GM12878 (cell line): ENCODE measurements around the gene BSCL2. TPM values are rescaled to one million over a fixed set of nuclear protein-coding genes. Genes with fewer than 3 reads are reported as not detected.

ENCODE experiments used
- EP300 ChIP-seq, 2 experiments: fragments of 150-350 bp in 1 of 2; IDR thresholded peaks; 2 replicates each; pipeline ENCODE4 v1.6.1; 2011 to 2012; ENCODE audit warnings: low read depth in 2 of 2, low read length in 2 of 2, borderline replicate concordance in 1 of 2, improper control_type of control experiment in 1 of 2, inconsistent platforms in 1 of 2; ENCODE audit not compliant: control insufficient read depth in 1 of 2
- FOS ChIP-seq: IDR thresholded peaks from 3 replicates; pipeline ENCODE4 v1.6.1; 2011; ENCODE audit warnings: borderline replicate concordance; ENCODE audit not compliant: insufficient read length; ENCODE audit errors: extremely low read depth
- FOXK2 ChIP-seq: fragments of 450-650 bp; IDR thresholded peaks from 2 replicates; pipeline ENCODE4 v1.6.1; 2017; ENCODE audit warnings: mild to moderate bottlenecking, moderate library complexity
- HCFC1 ChIP-seq: fragments of 150-350 bp; IDR thresholded peaks from 2 replicates; pipeline ENCODE4 v1.6.1; 2014; ENCODE audit warnings: low read length
- MXI1 ChIP-seq: fragments of 150-350 bp; IDR thresholded peaks from 2 replicates; pipeline ENCODE4 v1.6.1; 2011; ENCODE audit warnings: low read depth, mild to moderate bottlenecking, inconsistent platforms, low read length, improper control_type of control experiment
- NFIC ChIP-seq: IDR thresholded peaks from 2 replicates; pipeline ENCODE4 v1.6.1; 2012; ENCODE audit warnings: low read depth, mild to moderate bottlenecking, inconsistent platforms, low read length, moderate library complexity
- PKNOX1 ChIP-seq: fragments of 450-650 bp; IDR thresholded peaks from 2 replicates; pipeline ENCODE4 v1.6.1; 2016; ENCODE audit warnings: mild to moderate bottlenecking
- RFX5 ChIP-seq: IDR thresholded peaks from 2 replicates; pipeline ENCODE4 v1.6.1; 2011; ENCODE audit warnings: low read depth, low read length, improper control_type of control experiment
- STAT3 ChIP-seq: IDR thresholded peaks from 2 replicates; pipeline ENCODE4 v1.6.1; 2011; ENCODE audit warnings: low read depth, low read length, improper control_type of control experiment
- TARDBP ChIP-seq: IDR thresholded peaks from 2 replicates; pipeline ENCODE4 v1.6.1; 2016; ENCODE audit warnings: borderline replicate concordance
- USF1 ChIP-seq: IDR thresholded peaks from 2 replicates; pipeline ENCODE4 v1.6.1; 2011; ENCODE audit warnings: borderline replicate concordance, low read depth, mild to moderate bottlenecking, moderate library complexity, mixed read lengths, low read length; ENCODE audit not compliant: insufficient read depth; ENCODE audit errors: extremely low read length
- ZBTB4 ChIP-seq: fragments of 450-650 bp; formaldehyde crosslinking; IDR thresholded peaks from 2 replicates; pipeline ENCODE4 v1.4.0; 2022; ENCODE audit warnings: mild to moderate bottlenecking, moderate library complexity
- polyA plus RNA-seq, 11 experiments: library from polyadenylated mRNA; depleted of rRNA in 4 of 11; unstranded in 6 of 11; stranded (reverse) in 5 of 11; fragments of >200 nt; fragmentation: Nextera tagmentation in 4 of 11; fragmentation: Illumina TruSeq in 1 of 11; extraction: Ambion mirVana in 4 of 11; extraction: Trizol in 1 of 11; gene quantifications; 1 replicate in 1 of 11; 2 replicates in 10 of 11; pipeline versions ENCODE4 v1.2.1 to v1.2.3, GENCODE V29; 2011 to 2016; ENCODE audit warnings: inconsistent platforms in 2 of 11, missing spikeins in 2 of 11, low read depth in 1 of 11
- total RNA-seq, 4 experiments: library from RNA; depleted of rRNA in 3 of 4; stranded (reverse); fragments of >200 nt in 3 of 4; fragmentation: Illumina TruSeq in 1 of 4; extraction: Trizol in 1 of 4; gene quantifications; 2 replicates each; pipeline versions ENCODE4 v1.2.1 to v1.2.3, GENCODE V29; 2013 to 2021

The BSCL2 gene
- total and polyA plus RNA-seq, 10 of the 15 experiments (the other 5 are each of a cell fraction or from before 2014, with no cell fraction given) = 12.3 to 57.9 (median 21.8) TPM

- TF ChIP-seq EP300 (IDR thresholded peaks at IDR 0.05; ENCODE audit: borderline replicate concordance in 1 of 2, control insufficient read depth in 1 of 2, low read depth in 2 of 2, low read length in 2 of 2) (no peak), STAT3 (no peak), FOXK2 (no peak), MXI1 (no peak), ZBTB4 (CRISPR knock-in tag) (no peak), NFIC (no peak), HCFC1 (no peak), TARDBP (no peak), PKNOX1 (no peak), FOS (no peak), RFX5 (no peak), USF1 (no peak)
- TF ChIP-seq, all 136 proteins: peak for 0
Observed at GRCh38 chr11:62708392-62708791, 1.2 kb upstream of the BSCL2 start (continued).
